H9 (cell line): Measurements from ENCODE around the gene NUP98. TPM values are rescaled to one million over a fixed set of nuclear protein-coding genes. Genes with fewer than 3 reads are reported as not detected.

Experiments
- DNase-seq: peaks from one replicate; pipeline ENCODE4 v3.0.0-alpha.2; 2017
- H2AFZ ChIP-seq: one replicate; pipeline ENCODE4 v1.6.1; 2013; ENCODE audit warnings: mild to moderate bottlenecking, low read length, control low read depth, moderate library complexity
- H2AK5ac ChIP-seq: 2 replicates; pipeline ENCODE4 v1.6.1; 2013; ENCODE audit warnings: low read length, control low read depth, mixed read lengths; ENCODE audit not compliant: insufficient read length
- H2BK120ac ChIP-seq: one replicate; pipeline ENCODE4 v1.6.1; 2013; ENCODE audit warnings: low read depth, mild to moderate bottlenecking, low read length, control low read depth, inconsistent platforms; ENCODE audit not compliant: poor library complexity, severe bottlenecking
- H2BK12ac ChIP-seq: 2 replicates; pipeline ENCODE4 v1.6.1; 2013; ENCODE audit warnings: low read length, control low read depth, mixed read lengths, low read depth; ENCODE audit not compliant: insufficient read length
- H2BK15ac ChIP-seq: 2 replicates; pipeline ENCODE4 v1.6.1; 2013; ENCODE audit warnings: low read depth, low read length, control low read depth
- H2BK20ac ChIP-seq: one replicate; pipeline ENCODE4 v1.6.1; 2013; ENCODE audit warnings: low read depth, mild to moderate bottlenecking, low read length, control low read depth, inconsistent platforms; ENCODE audit not compliant: poor library complexity, severe bottlenecking
- H2BK5ac ChIP-seq: 2 replicates; pipeline ENCODE4 v1.6.1; 2013; ENCODE audit warnings: low read length, control low read depth, mixed read lengths; ENCODE audit not compliant: insufficient read length
- H3K14ac ChIP-seq: 2 replicates; pipeline ENCODE4 v1.6.1; 2013; ENCODE audit warnings: low read length, control low read depth; ENCODE audit not compliant: insufficient read depth
- H3K18ac ChIP-seq: 2 replicates; pipeline ENCODE4 v1.6.1; 2013; ENCODE audit warnings: low read depth, mild to moderate bottlenecking, mixed read lengths, low read length, control low read depth; ENCODE audit not compliant: insufficient read length
- H3K23ac ChIP-seq: 2 replicates; pipeline ENCODE4 v1.6.1; 2013; ENCODE audit warnings: low read length, control low read depth, mixed read lengths, low read depth; ENCODE audit not compliant: insufficient read length
- H3K23me2 ChIP-seq: 2 replicates; pipeline ENCODE4 v1.6.1; 2013; ENCODE audit warnings: low read depth, mild to moderate bottlenecking, mixed read lengths, low read length, control low read depth; ENCODE audit not compliant: insufficient read length, poor library complexity, severe bottlenecking
- H3K27ac ChIP-seq: 2 replicates; pipeline ENCODE4 v1.5.1; 2013; ENCODE audit warnings: low read length, control low read depth, mixed read lengths, low read depth; ENCODE audit not compliant: insufficient read length
- H3K27me3 ChIP-seq: 2 replicates; pipeline ENCODE4 v1.6.1; 2013; ENCODE audit warnings: low read length, control low read depth, inconsistent platforms; ENCODE audit not compliant: insufficient read depth
- H3K4ac ChIP-seq: 2 replicates; pipeline ENCODE4 v1.6.1; 2013; ENCODE audit warnings: low read depth, mild to moderate bottlenecking, control low read depth, inconsistent platforms, low read length, moderate library complexity
- H3K4me1 ChIP-seq: 2 replicates; pipeline ENCODE4 v1.6.1; 2013; ENCODE audit warnings: low read length, control low read depth, inconsistent platforms; ENCODE audit not compliant: insufficient read depth
- H3K4me2 ChIP-seq: 2 replicates; pipeline ENCODE4 v1.6.1; 2013; ENCODE audit warnings: low read length, control low read depth, mixed read lengths; ENCODE audit not compliant: insufficient read length, insufficient read depth
- H3K56ac ChIP-seq: 2 replicates; pipeline ENCODE4 v1.6.1; 2013; ENCODE audit warnings: low read depth, mild to moderate bottlenecking, mixed read lengths, low read length, control low read depth; ENCODE audit not compliant: insufficient read length
- H3K79me1 ChIP-seq: 2 replicates; pipeline ENCODE4 v1.6.1; 2013; ENCODE audit warnings: low read depth, mild to moderate bottlenecking, moderate library complexity, low read length, control low read depth, inconsistent platforms; ENCODE audit not compliant: insufficient read depth, poor library complexity, severe bottlenecking
- H3K79me2 ChIP-seq: 2 replicates; pipeline ENCODE4 v1.6.1; 2013; ENCODE audit warnings: low read length, control low read depth, inconsistent platforms; ENCODE audit not compliant: insufficient read depth
- H3K9ac ChIP-seq: 2 replicates; pipeline ENCODE4 v1.6.1; 2013; ENCODE audit warnings: low read length, control low read depth, mixed read lengths; ENCODE audit not compliant: insufficient read length; ENCODE audit errors: extremely low read depth
- H3K9me3 ChIP-seq: one replicate; pipeline ENCODE4 v1.6.1; 2013; ENCODE audit warnings: low read depth, low read length, inconsistent platforms; ENCODE audit not compliant: control insufficient read depth
- H3T11ph ChIP-seq: one replicate; pipeline ENCODE4 v1.6.1; 2013; ENCODE audit warnings: mild to moderate bottlenecking, low read length, control low read depth, inconsistent platforms
- H4K20me1 ChIP-seq: one replicate; pipeline ENCODE4 v1.6.1; 2013; ENCODE audit not compliant: control insufficient read depth, insufficient read length, insufficient read depth
- H4K5ac ChIP-seq: 2 replicates; pipeline ENCODE4 v1.6.1; 2013; ENCODE audit warnings: low read depth, mild to moderate bottlenecking, mixed read lengths, low read length, control low read depth; ENCODE audit not compliant: insufficient read length
- H4K8ac ChIP-seq: replicated peaks from 2 replicates; pipeline ENCODE4 v1.6.1; 2013; ENCODE audit warnings: low read length, control low read depth, mixed read lengths, low read depth; ENCODE audit not compliant: insufficient read length
- H4K91ac ChIP-seq: 2 replicates; pipeline ENCODE4 v1.6.1; 2013; ENCODE audit warnings: low read depth, mild to moderate bottlenecking, moderate library complexity, mixed read lengths, low read length, control low read depth; ENCODE audit not compliant: insufficient read length
- H3K27ac Mint-ChIP-seq, 3 experiments: 2 replicates in 2 of 3; 3 replicates in 1 of 3; pipeline ENCODE4 v1.8.0; 2020 to 2021; ENCODE audit warnings: mixed read lengths in 3 of 3, mild to moderate bottlenecking in 1 of 3, moderate library complexity in 1 of 3
- H3K27me3 Mint-ChIP-seq: 2 replicates; pipeline ENCODE4 v1.8.0; 2021; ENCODE audit warnings: low read depth, mild to moderate bottlenecking, moderate library complexity, mixed read lengths
- H3K36me3 Mint-ChIP-seq, 3 experiments: 2 replicates in 2 of 3; 3 replicates in 1 of 3; pipeline ENCODE4 v1.8.0; 2020 to 2021; ENCODE audit warnings: low read depth in 3 of 3, mixed read lengths in 3 of 3; ENCODE audit not compliant: insufficient read depth in 1 of 3
- H3K4me1 Mint-ChIP-seq, 2 experiments: 2 replicates each; pipeline ENCODE4 v1.8.0; 2020; ENCODE audit warnings: mixed read lengths in 2 of 2
- H3K4me3 Mint-ChIP-seq, 2 experiments: 2 replicates in 1 of 2; 3 replicates in 1 of 2; pipeline ENCODE4 v1.8.0; 2020 to 2021; ENCODE audit warnings: mild to moderate bottlenecking in 2 of 2, mixed read lengths in 2 of 2, moderate library complexity in 1 of 2
- H3K9me3 Mint-ChIP-seq, 2 experiments: 2 replicates in 1 of 2; 3 replicates in 1 of 2; pipeline ENCODE4 v1.8.0; 2020; ENCODE audit warnings: mild to moderate bottlenecking in 2 of 2, mixed read lengths in 2 of 2, moderate library complexity in 1 of 2
- CTCF ChIP-seq: fragments of 200-600 bp; sonication (generic); conservative IDR thresholded peaks from 3 replicates; pipeline ENCODE4 v1.8.0; 2021; ENCODE audit warnings: antibody characterized with exemption, mild to moderate bottlenecking
- total RNA-seq: library from RNA; stranded (reverse); gene quantifications from 2 replicates; pipeline ENCODE4 v1.2.1, GENCODE V29; 2021

Gene NUP98
- total RNA-seq, 1 experiment from 2014 or later = 105 TPM

- H3K4ac ChIP-seq = no peak overlapping the region
- no peaks in the 10 kb centered on the region for H4K20me1 ChIP-seq
- Mint-ChIP-seq H3K27ac (no peak overlapping the region), H3K27me3 (no peaks in the 10 kb centered on the region), H3K4me3 (no peak overlapping the region), H3K4me1 (no peaks in the 10 kb centered on the region), H3K36me3 (peaks cover 26 to 87% (median 76%) of the 10 kb centered on the region in 3 experiments), H3K9me3 (no peaks in the 10 kb centered on the region)
- H3K79me1 ChIP-seq = no peaks in the 10 kb centered on the region
- no peak overlapping the region for H2AFZ ChIP-seq
- no peak overlapping the region for H3K9ac ChIP-seq
- H3K27ac ChIP-seq = no peak overlapping the region
- no peaks in the 10 kb centered on the region for H3K23me2 ChIP-seq
- no peak overlapping the region for H3K23ac ChIP-seq
- no peaks in the 10 kb centered on the region for H3K79me2 ChIP-seq
- no peak overlapping the region for H4K91ac ChIP-seq
- H3K56ac ChIP-seq = no peak overlapping the region
- H3T11ph ChIP-seq = no peak overlapping the region
- H3K4me2 ChIP-seq = no peak overlapping the region
- no peak overlapping the region for H2BK15ac ChIP-seq
- no peak for DNase-seq
- H2BK5ac ChIP-seq = no peak overlapping the region
- no peak overlapping the region for H4K5ac ChIP-seq
- H3K14ac ChIP-seq = no peak overlapping the region
- no peak for TF ChIP-seq CTCF
- H4K8ac ChIP-seq = no peak overlapping the region
- no peak overlapping the region for H3K18ac ChIP-seq
- H2BK120ac ChIP-seq = no peak overlapping the region
- H2BK12ac ChIP-seq = no peak overlapping the region
- no peaks in the 10 kb centered on the region for H3K4me1 ChIP-seq
- no peak overlapping the region for H2BK20ac ChIP-seq
- no peaks in the 10 kb centered on the region for H3K27me3 ChIP-seq
- no peaks in the 10 kb centered on the region for H3K9me3 ChIP-seq
- no peak overlapping the region for H2AK5ac ChIP-seq
Observed at GRCh38 chr11:3736816-3737215, 60.5 kb downstream of the NUP98 start.
